Measurements from ENCODE around the gene PDE4C. TPM values are rescaled to one million over a fixed set of nuclear protein-coding genes. Genes with fewer than 3 reads are reported as not detected.
A peak's percentile ranks its signal among the peaks of the same experiment; 100 is the strongest.

PDE4C gene
- total and polyA plus RNA-seq, 4 donors = 0.88 to 2.6 (median 1.4) TPM

GRCh38 chr19:18265582-18265981 is 39.3 kb upstream of the PDE4C start:
- H3K4me3 ChIP-seq (ENCODE audit: low read depth, low read length) = no peak overlapping the region
- no peaks in the 10 kb centered on the region for H3K27me3 ChIP-seq (ENCODE audit: control insufficient read depth, insufficient read depth, low read length)
- H3K27ac ChIP-seq (ENCODE audit: low read depth, low read length) = no peak overlapping the region
- no peaks in the 10 kb centered on the region for H3K9me3 ChIP-seq (ENCODE audit: control insufficient read depth, insufficient read depth, low read length)
- 92% methylated on average over 7 of the region's 7 CpGs for whole genome bisulfite sequencing (ENCODE audit: insufficient coverage)
- H3K4me1 ChIP-seq (ENCODE audit: control insufficient read depth, insufficient read depth, low read length) = no peaks in the 10 kb centered on the region
- DNase-seq (ENCODE audit: low read depth in 4 of 6, low spot score in 6 of 6) = peak in 1 of 6 donors; percentile 2
- H3K36me3 ChIP-seq (ENCODE audit: control insufficient read depth, insufficient read depth, low read length) = peaks cover 82% of the 10 kb centered on the region

- Histone ChIP-seq H3K4me1 (ENCODE audit: control insufficient read depth, insufficient read depth, low read length) (no peaks in the 10 kb centered on the region), H3K9me3 (ENCODE audit: control insufficient read depth, insufficient read depth, low read length) (no peaks in the 10 kb centered on the region), H3K36me3 (ENCODE audit: control insufficient read depth, insufficient read depth, low read length) (peaks cover 87% of the 10 kb centered on the region), H3K4me3 (ENCODE audit: low read depth, low read length) (no peak overlapping the region), H3K27me3 (ENCODE audit: control insufficient read depth, insufficient read depth, low read length) (no peaks in the 10 kb centered on the region), H3K27ac (ENCODE audit: low read depth, low read length) (no peak overlapping the region)
- 95% methylated on average over 23 of the region's 23 CpGs for WGBS (ENCODE audit: insufficient coverage)
- peak in 1 of 6 donors; percentile 1 for DNase-seq (ENCODE audit: low read depth in 4 of 6, low spot score in 6 of 6)
These were observed 38.8 kb upstream of the PDE4C start for GRCh38 chr19:18264971-18265540.

GRCh38 chr19:18264137-18264854 is 38.1 kb upstream of the PDE4C start:
- DNase-seq (ENCODE audit: low read depth in 4 of 6, low spot score in 6 of 6) = peak in 1 of 6 donors; percentile 2
- Histone ChIP-seq H3K36me3 (ENCODE audit: control insufficient read depth, insufficient read depth, low read length) (peaks cover 93% of the 10 kb centered on the region), H3K27me3 (ENCODE audit: control insufficient read depth, insufficient read depth, low read length) (no peaks in the 10 kb centered on the region), H3K4me1 (ENCODE audit: control insufficient read depth, insufficient read depth, low read length) (no peaks in the 10 kb centered on the region), H3K4me3 (ENCODE audit: low read depth, low read length) (no peak overlapping the region), H3K27ac (ENCODE audit: low read depth, low read length) (no peak overlapping the region), H3K9me3 (ENCODE audit: control insufficient read depth, insufficient read depth, low read length) (no peaks in the 10 kb centered on the region)
- WGBS (ENCODE audit: insufficient coverage) = 92% methylated on average over 21 of the region's 23 CpGs

- 81% methylated on average over 16 of the region's 16 CpGs for WGBS (ENCODE audit: insufficient coverage)
- Histone ChIP-seq H3K4me1 (ENCODE audit: control insufficient read depth, insufficient read depth, low read length) (no peaks in the 10 kb centered on the region), H3K27ac (ENCODE audit: low read depth, low read length) (no peak overlapping the region), H3K4me3 (ENCODE audit: low read depth, low read length) (no peak overlapping the region), H3K27me3 (ENCODE audit: control insufficient read depth, insufficient read depth, low read length) (no peaks in the 10 kb centered on the region), H3K36me3 (ENCODE audit: control insufficient read depth, insufficient read depth, low read length) (peaks cover 93% of the 10 kb centered on the region), H3K9me3 (ENCODE audit: control insufficient read depth, insufficient read depth, low read length) (no peaks in the 10 kb centered on the region)
- DNase-seq (ENCODE audit: low read depth in 4 of 6, low spot score in 6 of 6) = peak in 1 of 6 donors; percentile 1
These were observed 37.3 kb upstream of the PDE4C start for GRCh38 chr19:18263324-18264136.

- no peaks in the 10 kb centered on the region for H3K4me1 ChIP-seq (ENCODE audit: control insufficient read depth, insufficient read depth, low read length)
- H3K27me3 ChIP-seq (ENCODE audit: control insufficient read depth, insufficient read depth, low read length) = no peaks in the 10 kb centered on the region
- no peaks in the 10 kb centered on the region for H3K9me3 ChIP-seq (ENCODE audit: control insufficient read depth, insufficient read depth, low read length)
- H3K36me3 ChIP-seq (ENCODE audit: control insufficient read depth, insufficient read depth, low read length) = peaks cover 92% of the 10 kb centered on the region
- WGBS (ENCODE audit: insufficient coverage) = 98% methylated on average over 10 of the region's 10 CpGs
- no peak overlapping the region for H3K4me3 ChIP-seq (ENCODE audit: low read depth, low read length)
- H3K27ac ChIP-seq (ENCODE audit: low read depth, low read length) = no peak overlapping the region
- no peak for DNase-seq (ENCODE audit: low read depth in 4 of 6, low spot score in 6 of 6)
These were observed 36.7 kb upstream of the PDE4C start for GRCh38 chr19:18262917-18263316.

- Histone ChIP-seq H3K9me3 (ENCODE audit: control insufficient read depth, insufficient read depth, low read length) (no peaks in the 10 kb centered on the region), H3K27ac (ENCODE audit: low read depth, low read length) (no peak overlapping the region), H3K36me3 (ENCODE audit: control insufficient read depth, insufficient read depth, low read length) (peaks cover 92% of the 10 kb centered on the region), H3K4me1 (ENCODE audit: control insufficient read depth, insufficient read depth, low read length) (no peaks in the 10 kb centered on the region), H3K4me3 (ENCODE audit: low read depth, low read length) (no peak overlapping the region), H3K27me3 (ENCODE audit: control insufficient read depth, insufficient read depth, low read length) (no peaks in the 10 kb centered on the region)
- DNase-seq (ENCODE audit: low read depth in 4 of 6, low spot score in 6 of 6) = no peak
These were observed 35.9 kb upstream of the PDE4C start for GRCh38 chr19:18262144-18262543.

- H3K27ac ChIP-seq (ENCODE audit: low read depth, low read length) = no peak overlapping the region
- H3K4me1 ChIP-seq (ENCODE audit: control insufficient read depth, insufficient read depth, low read length) = no peaks in the 10 kb centered on the region
- H3K9me3 ChIP-seq (ENCODE audit: control insufficient read depth, insufficient read depth, low read length) = no peaks in the 10 kb centered on the region
- no peaks in the 10 kb centered on the region for H3K27me3 ChIP-seq (ENCODE audit: control insufficient read depth, insufficient read depth, low read length)
- no peak for DNase-seq (ENCODE audit: low read depth in 4 of 6, low spot score in 6 of 6)
- 96% methylated on average over 2 of the region's 2 CpGs for WGBS (ENCODE audit: insufficient coverage)
- H3K4me3 ChIP-seq (ENCODE audit: low read depth, low read length) = no peak overlapping the region
- peaks cover 92% of the 10 kb centered on the region for H3K36me3 ChIP-seq (ENCODE audit: control insufficient read depth, insufficient read depth, low read length)
These were observed 35.2 kb upstream of the PDE4C start for GRCh38 chr19:18261474-18261873.

- Histone ChIP-seq H3K4me3 (ENCODE audit: low read depth, low read length) (no peak overlapping the region), H3K9me3 (ENCODE audit: control insufficient read depth, insufficient read depth, low read length) (no peaks in the 10 kb centered on the region), H3K4me1 (ENCODE audit: control insufficient read depth, insufficient read depth, low read length) (peaks cover 5% of the 10 kb centered on the region), H3K36me3 (ENCODE audit: control insufficient read depth, insufficient read depth, low read length) (peaks cover 77% of the 10 kb centered on the region), H3K27me3 (ENCODE audit: control insufficient read depth, insufficient read depth, low read length) (peaks cover 5% of the 10 kb centered on the region), H3K27ac (ENCODE audit: low read depth, low read length) (no peak overlapping the region)
- peak in 1 of 6 donors; percentile 4 for DNase-seq (ENCODE audit: low read depth in 4 of 6, low spot score in 6 of 6)
- WGBS (ENCODE audit: insufficient coverage) = 95% methylated on average over 3 of the region's 4 CpGs
These were observed 33.7 kb upstream of the PDE4C start for GRCh38 chr19:18259893-18260292.

GRCh38 chr19:18257503-18258470 is 31.5 kb upstream of the PDE4C start:
- H3K27ac ChIP-seq (ENCODE audit: low read depth, low read length) = no peak overlapping the region
- no peaks in the 10 kb centered on the region for H3K9me3 ChIP-seq (ENCODE audit: control insufficient read depth, insufficient read depth, low read length)
- peaks cover 14% of the 10 kb centered on the region for H3K27me3 ChIP-seq (ENCODE audit: control insufficient read depth, insufficient read depth, low read length)
- H3K4me3 ChIP-seq (ENCODE audit: low read depth, low read length) = no peak overlapping the region
- peaks cover 6% of the 10 kb centered on the region for H3K4me1 ChIP-seq (ENCODE audit: control insufficient read depth, insufficient read depth, low read length)
- WGBS (ENCODE audit: insufficient coverage) = 89% methylated on average over 50 of the region's 55 CpGs
- no peak for DNase-seq (ENCODE audit: low read depth in 4 of 6, low spot score in 6 of 6)
- peaks cover 57% of the 10 kb centered on the region for H3K36me3 ChIP-seq (ENCODE audit: control insufficient read depth, insufficient read depth, low read length)
